ENCODE results near the gene PTPRG. TPM values are rescaled to one million over a fixed set of nuclear protein-coding genes. Genes with fewer than 3 reads are reported as not detected.

The PTPRG gene
- total RNA-seq, 1 experiment from 2014 or later, result 11.7 TPM

GRCh38 chr3:61961900-61962299 is 400.5 kb downstream of the PTPRG start:
- no peak for TF ChIP-seq EZH2 (IDR thresholded peaks at IDR 0.05; ENCODE audit: borderline replicate concordance, low read depth, low read length, poor library complexity, severe bottlenecking)
- TF ChIP-seq, protein P1, sequence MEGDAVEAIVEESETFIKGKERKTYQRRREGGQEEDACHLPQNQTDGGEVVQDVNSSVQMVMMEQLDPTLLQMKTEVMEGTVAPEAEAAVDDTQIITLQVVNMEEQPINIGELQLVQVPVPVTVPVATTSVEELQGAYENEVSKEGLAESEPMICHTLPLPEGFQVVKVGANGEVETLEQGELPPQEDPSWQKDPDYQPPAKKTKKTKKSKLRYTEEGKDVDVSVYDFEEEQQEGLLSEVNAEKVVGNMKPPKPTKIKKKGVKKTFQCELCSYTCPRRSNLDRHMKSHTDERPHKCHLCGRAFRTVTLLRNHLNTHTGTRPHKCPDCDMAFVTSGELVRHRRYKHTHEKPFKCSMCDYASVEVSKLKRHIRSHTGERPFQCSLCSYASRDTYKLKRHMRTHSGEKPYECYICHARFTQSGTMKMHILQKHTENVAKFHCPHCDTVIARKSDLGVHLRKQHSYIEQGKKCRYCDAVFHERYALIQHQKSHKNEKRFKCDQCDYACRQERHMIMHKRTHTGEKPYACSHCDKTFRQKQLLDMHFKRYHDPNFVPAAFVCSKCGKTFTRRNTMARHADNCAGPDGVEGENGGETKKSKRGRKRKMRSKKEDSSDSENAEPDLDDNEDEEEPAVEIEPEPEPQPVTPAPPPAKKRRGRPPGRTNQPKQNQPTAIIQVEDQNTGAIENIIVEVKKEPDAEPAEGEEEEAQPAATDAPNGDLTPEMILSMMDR (conservative IDR thresholded peaks at IDR 0.05; ENCODE audit: low read depth, low read length), result no peak
- intact Hi-C loops (cut with micrococcal nuclease; ENCODE audit: unreplicated experiment), result no loop called here
- no TSS peak for BruUV-seq (replicated peaks)
- CTCF ChIA-PET, result no interaction called here
- H3K9me3 ChIP-seq (ENCODE audit: low read depth, low read length, poor library complexity, severe bottlenecking), result no peaks in the 10 kb centered on the region
- no peak overlapping the region for H3K27ac ChIP-seq (ENCODE audit: low read depth, low read length, poor library complexity, severe bottlenecking)
- DNase-seq (ENCODE audit: low spot score), result no peak
- H3K4me1 ChIP-seq (ENCODE audit: insufficient read depth, low read length, poor library complexity, severe bottlenecking), result no peaks in the 10 kb centered on the region
- POLR2A ChIA-PET (ENCODE audit: low non-redundant PET), result no interaction called here
- no peak overlapping the region for H3K4me3 ChIP-seq (ENCODE audit: low read depth, low read length, poor library complexity, severe bottlenecking)
- no peaks in the 10 kb centered on the region for H3K36me3 ChIP-seq (ENCODE audit: insufficient read depth, low read length, poor library complexity, severe bottlenecking)
- H3K27me3 ChIP-seq (replicated peaks; ENCODE audit: insufficient read depth, low read depth, low read length, poor library complexity), result no peaks in the 10 kb centered on the region

GRCh38 chr3:61964566-61964965 is 403.2 kb downstream of the PTPRG start:
- ChIA-PET POLR2A (ENCODE audit: low non-redundant PET) (no interaction called here), CTCF (no interaction called here)
- Histone ChIP-seq H3K27ac (ENCODE audit: low read depth, low read length, poor library complexity, severe bottlenecking) (no peak overlapping the region), H3K9me3 (ENCODE audit: low read depth, low read length, poor library complexity, severe bottlenecking) (no peaks in the 10 kb centered on the region), H3K4me1 (ENCODE audit: insufficient read depth, low read length, poor library complexity, severe bottlenecking) (no peaks in the 10 kb centered on the region), H3K27me3 (replicated peaks; ENCODE audit: insufficient read depth, low read depth, low read length, poor library complexity) (no peaks in the 10 kb centered on the region), H3K36me3 (ENCODE audit: insufficient read depth, low read length, poor library complexity, severe bottlenecking) (no peaks in the 10 kb centered on the region), H3K4me3 (ENCODE audit: low read depth, low read length, poor library complexity, severe bottlenecking) (no peak overlapping the region)
- BruUV-seq (replicated peaks), result no TSS peak
- intact Hi-C loops (cut with micrococcal nuclease; ENCODE audit: unreplicated experiment), result no loop called here
- TF ChIP-seq, protein P1 (conservative IDR thresholded peaks at IDR 0.05; ENCODE audit: low read depth, low read length), result no peak
- TF ChIP-seq EZH2 (IDR thresholded peaks at IDR 0.05; ENCODE audit: borderline replicate concordance, low read depth, low read length, poor library complexity, severe bottlenecking), result no peak
- DNase-seq (ENCODE audit: low spot score), result no peak

DNA sequence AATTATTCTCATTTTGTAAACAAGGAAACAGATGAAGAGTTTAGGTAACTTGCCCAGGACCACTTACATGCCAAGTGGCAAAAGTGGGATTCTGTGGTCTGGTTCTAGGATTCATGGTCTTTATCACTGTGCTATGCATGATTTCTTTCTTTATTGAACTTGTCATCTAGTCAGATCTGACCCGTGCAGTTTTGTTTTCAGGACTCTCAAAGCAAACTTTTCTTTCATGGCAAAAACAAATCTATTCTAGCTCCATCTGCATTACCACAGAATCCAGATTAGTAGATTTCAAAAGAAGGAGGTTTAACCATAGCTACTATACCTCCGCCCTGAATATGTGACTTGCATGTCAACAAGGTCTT is 404.4 kb downstream of the PTPRG start:
- no TSS peak for BruUV-seq (replicated peaks)
- no peak for DNase-seq (ENCODE audit: low spot score)
- no peaks in the 10 kb centered on the region for H3K27me3 ChIP-seq (replicated peaks; ENCODE audit: insufficient read depth, low read depth, low read length, poor library complexity)
- no peak overlapping the region for H3K27ac ChIP-seq (ENCODE audit: low read depth, low read length, poor library complexity, severe bottlenecking)
- H3K36me3 ChIP-seq (ENCODE audit: insufficient read depth, low read length, poor library complexity, severe bottlenecking), result no peaks in the 10 kb centered on the region
- POLR2A ChIA-PET (ENCODE audit: low non-redundant PET), result no interaction called here
- TF ChIP-seq, protein P1 (conservative IDR thresholded peaks at IDR 0.05; ENCODE audit: low read depth, low read length), result no peak
- TF ChIP-seq EZH2 (IDR thresholded peaks at IDR 0.05; ENCODE audit: borderline replicate concordance, low read depth, low read length, poor library complexity, severe bottlenecking), result no peak
- CTCF ChIA-PET, result no interaction called here
- H3K4me3 ChIP-seq (ENCODE audit: low read depth, low read length, poor library complexity, severe bottlenecking), result no peak overlapping the region
- intact Hi-C loops (cut with micrococcal nuclease; ENCODE audit: unreplicated experiment), result no loop called here
- no peaks in the 10 kb centered on the region for H3K4me1 ChIP-seq (ENCODE audit: insufficient read depth, low read length, poor library complexity, severe bottlenecking)
- H3K9me3 ChIP-seq (ENCODE audit: low read depth, low read length, poor library complexity, severe bottlenecking), result no peaks in the 10 kb centered on the region
